ENCODE data around the gene PLEKHG2. TPM values are rescaled to one million over a fixed set of nuclear protein-coding genes. Genes with fewer than 3 reads are reported as not detected.

PLEKHG2 gene
- total and polyA plus RNA-seq, 9 of the 15 experiments (the other 6 are each of a cell fraction or from before 2014, with no cell fraction given) = 0.98 to 45.7 (median 9.8) TPM

GRCh38 chr19:39406656-39407409 is 5.6 kb upstream of the PLEKHG2 start, which contains the start of gene ZFP36:
ZFP36 (plus strand) TSS chr19:39406847; CDS start chr19:39406905, 58 bp downstream.
- no peaks in the 10 kb centered on the region for H3K27me3 ChIP-seq (ENCODE audit: control insufficient read depth in 2 of 2, insufficient read depth in 2 of 2, low read length in 2 of 2)
- intact Hi-C loops (cut with micrococcal nuclease) (no loop called here), in situ Hi-C loops (cut with MboI) (no loop called here)
- H3K9me3 ChIP-seq (replicated peaks; ENCODE audit: control insufficient read depth, insufficient read depth, low read depth, low read length) = no peaks in the 10 kb centered on the region
- peak within 1 kb of the TSS; percentile 78 for H3K4me3 ChIP-seq
- ChIA-PET CTCF (ENCODE audit: low intra/inter-chr PET ratio) (no interaction called here), POLR2A (interaction anchor here (0.5 to 4.0 kb wide), 9 partner anchors 9 to 596 kb away, joined by 3 to 18 read pairs (median 3); partner anchors contain the start of genes MED29, PAF1, RPS16 and SAMD4B)
- DNase-seq (ENCODE audit: extremely low read depth in 1 of 4, low spot score in 3 of 4) (peak; percentile 75 to 89 (median 80)), ATAC-seq (peak; percentile 63), FAIRE-seq (peak; percentile 57)
- peaks cover 13% of the 10 kb centered on the region; the same call in 1 of the 3 replicates for H3K36me3 ChIP-seq (ENCODE audit: control insufficient read depth, insufficient read depth, low read length)
- H3K79me2 ChIP-seq (ENCODE audit: control insufficient read depth, insufficient read depth, low read length) = peaks cover 48% of the 10 kb centered on the region
- H3K4me1 ChIP-seq (replicated peaks in 1 of 2; ENCODE audit: control insufficient read depth in 2 of 2, insufficient read depth in 2 of 2, low read length in 2 of 2) = peaks cover 63 to 82% of the 10 kb centered on the region in 2 experiments
- WGBS (ENCODE audit: insufficient coverage, low coverage, missing lambda C conversion rate) = under 1% methylated on average over 34 of the region's 56 CpGs
- H3K9me1 ChIP-seq (ENCODE audit: control insufficient read depth, insufficient read depth, low read length) = peaks cover 2% of the 10 kb centered on the region
- H3K27ac ChIP-seq (ENCODE audit: extremely low read depth, low read depth, low read length) = peak within 1 kb of the TSS; percentile 94
- peak within 1 kb of the TSS; percentile 85 for H3K4me2 ChIP-seq (ENCODE audit: insufficient read depth, low read length)
- peak within 1 kb of the TSS; percentile 91 to 97 for H3K9ac ChIP-seq (ENCODE audit: insufficient read depth in 1 of 2, low read depth in 2 of 2, low read length in 2 of 2)
- H4K20me1 ChIP-seq (replicated peaks; ENCODE audit: control insufficient read depth, insufficient read depth, low read length) = peaks cover 4% of the 10 kb centered on the region; the same call in 1 of the 2 replicates
- peak within 1 kb of the TSS; percentile 71 for H2AFZ ChIP-seq (ENCODE audit: low read depth, low read length)
- TSS peak; percentile 83 for BruUV-seq (replicated peaks)
- TF ChIP-seq KDM5B (IDR thresholded peaks at IDR 0.05; ENCODE audit: insufficient replicate concordance, low read depth, low read length) (peak; percentile 97), PBX2 (CRISPR knock-in tag; IDR thresholded peaks at IDR 0.05; ENCODE audit: low read depth) (no peak), PBX2 (tag; conservative IDR thresholded peaks at IDR 0.05; ENCODE audit: low read depth) (no peak), TSC22D4 (tag; IDR thresholded peaks at IDR 0.05) (no peak), ETV6 (IDR thresholded peaks at IDR 0.05; ENCODE audit: borderline replicate concordance in 1 of 2, low read depth in 2 of 2, low read length in 1 of 2) (no peak), ETV6 (CRISPR knock-in tag; IDR thresholded peaks at IDR 0.05; ENCODE audit: borderline replicate concordance) (no peak), ZNF778 (CRISPR knock-in tag; IDR thresholded peaks at IDR 0.05) (no peak), ZBTB1 (CRISPR knock-in tag; IDR thresholded peaks at IDR 0.05; ENCODE audit: borderline replicate concordance, low read depth) (peak; percentile 45; the same call in 1 of the 2 replicates), MAX (CRISPR knock-in tag; IDR thresholded peaks at IDR 0.05) (peak; percentile 51), MTF1 (CRISPR knock-in tag; IDR thresholded peaks at IDR 0.05; ENCODE audit: borderline replicate concordance) (no peak), KLF6 (CRISPR knock-in tag; IDR thresholded peaks at IDR 0.05; ENCODE audit: borderline replicate concordance) (0 out of 2 replicates have a peak, but pooled peaks have one; percentile 28), HCFC1 (IDR thresholded peaks at IDR 0.05; ENCODE audit: low read depth, low read length) (peak; percentile 38; the same call in 1 of the 2 replicates), HNRNPK (IDR thresholded peaks at IDR 0.05; ENCODE audit: low read depth, low read length, poor library complexity, severe bottlenecking) (no peak), ZC3H8 (IDR thresholded peaks at IDR 0.05) (no peak), ZNF764 (CRISPR knock-in tag; IDR thresholded peaks at IDR 0.05; ENCODE audit: low read depth) (no peak), RFX5 (IDR thresholded peaks at IDR 0.05; ENCODE audit: low read depth, low read length) (no peak), ZSCAN32 (CRISPR knock-in tag; IDR thresholded peaks at IDR 0.05) (no peak), NEUROD1 (IDR thresholded peaks at IDR 0.05; ENCODE audit: borderline replicate concordance, low read depth, low read length, partially characterized antibody) (peak; percentile 8), XRCC3 (IDR thresholded peaks at IDR 0.05) (no peak), JUNB (CRISPR knock-in tag; conservative IDR thresholded peaks at IDR 0.05) (no peak)
